K562 (cell line): Measurements from ENCODE around the gene HBEGF. TPM values are rescaled to one million over a fixed set of nuclear protein-coding genes. Genes with fewer than 3 reads are reported as not detected.

ENCODE experiments used
- BMI1 ChIP-seq: fragments of 150-350 bp; IDR thresholded peaks from 2 replicates; pipeline ENCODE4 v1.6.1; 2014; ENCODE audit warnings: low read length
- CBX3 ChIP-seq, 2 experiments: IDR thresholded peaks; 1 replicate in 1 of 2; 2 replicates in 1 of 2; pipeline ENCODE4 v1.6.1; 2012; ENCODE audit warnings: inconsistent platforms in 2 of 2, low read length in 2 of 2, borderline replicate concordance in 1 of 2, control low read depth in 1 of 2
- ETV6 ChIP-seq, 3 experiments: fragments of 150-350 bp in 1 of 3; sonication (generic) in 1 of 3; formaldehyde crosslinking in 1 of 3; IDR thresholded peaks; 2 replicates each; pipeline versions ENCODE4 v1.6.1 to v1.8.0; 2014 to 2022; ENCODE audit warnings: borderline replicate concordance in 2 of 3, low read depth in 2 of 3, antibody characterized with exemption in 1 of 3, low read length in 1 of 3, mild to moderate bottlenecking in 1 of 3, missing genetic modification reagents in 1 of 3
- MED1 ChIP-seq: sonication (generic); formaldehyde crosslinking; IDR thresholded peaks from 2 replicates; pipeline ENCODE4 v1.8.1; 2023; ENCODE audit warnings: missing genetic modification reagents, borderline replicate concordance
- NELFE ChIP-seq: IDR thresholded peaks from 2 replicates; pipeline ENCODE4 v1.6.1; 2011; ENCODE audit warnings: mild to moderate bottlenecking; ENCODE audit not compliant: insufficient read depth, insufficient read length
- NFE2 ChIP-seq: IDR thresholded peaks from 2 replicates; pipeline ENCODE4 v1.6.1; 2014; ENCODE audit warnings: antibody characterized with exemption, low read depth
- POLR2AphosphoS2 ChIP-seq: IDR thresholded peaks from 2 replicates; pipeline ENCODE4 v1.6.1; 2012; ENCODE audit warnings: low read length, improper control_type of control experiment
- SREBF2 ChIP-seq: sonication (generic); formaldehyde crosslinking; IDR thresholded peaks from 2 replicates; pipeline ENCODE4 v1.4.0; 2020; ENCODE audit warnings: mild to moderate bottlenecking, missing genetic modification reagents
- TAL1 ChIP-seq: fragments of 450-650 bp; IDR thresholded peaks from 2 replicates; pipeline ENCODE4 v1.6.1; 2016; ENCODE audit warnings: mild to moderate bottlenecking
- ZFP30 ChIP-seq: fragments of 250-450 bp; sonication (Bioruptor Pico); IDR thresholded peaks from 2 replicates; pipeline ENCODE4 v1.8.0; 2022; ENCODE audit warnings: moderate library complexity, mild to moderate bottlenecking, inconsistent platforms, borderline replicate concordance
- ZNF239 ChIP-seq: fragments of 250-450 bp; sonication (Bioruptor Pico); IDR thresholded peaks from 2 replicates; pipeline ENCODE4 v1.4.0; 2020; ENCODE audit warnings: mild to moderate bottlenecking
- ZNF263 ChIP-seq: sonication (generic); formaldehyde crosslinking; IDR thresholded peaks from 2 replicates; pipeline ENCODE4 v1.8.0; 2022; ENCODE audit warnings: mild to moderate bottlenecking, missing genetic modification reagents, borderline replicate concordance
- polyA plus RNA-seq, 8 experiments: library from polyadenylated mRNA; depleted of rRNA in 4 of 8; stranded (reverse) in 5 of 8; unstranded in 3 of 8; fragments of >200 nt; fragmentation: Nextera tagmentation in 2 of 8; fragmentation: Illumina TruSeq in 1 of 8; extraction: Ambion mirVana in 2 of 8; extraction: Trizol in 1 of 8; gene quantifications; 2 replicates each; pipeline versions ENCODE4 v1.2.1 to v1.2.3, GENCODE V29; 2011 to 2014; ENCODE audit warnings: inconsistent platforms in 1 of 8, missing spikeins in 1 of 8
- total RNA-seq, 7 experiments: library from RNA; depleted of rRNA in 6 of 7; stranded (reverse); fragments of >200 nt in 6 of 7; fragmentation: Illumina TruSeq in 2 of 7; extraction: Trizol in 2 of 7; gene quantifications; 2 replicates each; pipeline versions ENCODE4 v1.2.1 to v1.2.3, GENCODE V29; 2011 to 2021; ENCODE audit warnings: low replicate concordance in 1 of 7
- TF ChIP-seq, protein P1 (sequence below): IDR thresholded peaks from 2 replicates; pipeline ENCODE4 v1.6.1; 2011; ENCODE audit warnings: borderline replicate concordance, low read depth, mild to moderate bottlenecking, moderate library complexity, low read length; ENCODE audit not compliant: insufficient read depth, poor library complexity, severe bottlenecking
- TF ChIP-seq, protein P2 (sequence below): fragments of 250-450 bp; sonication (Bioruptor Pico); IDR thresholded peaks from 2 replicates; pipeline ENCODE4 v1.4.0; 2020; ENCODE audit warnings: mild to moderate bottlenecking, moderate library complexity, borderline replicate concordance
- TF ChIP-seq, protein P3 (sequence below): sonication (generic); formaldehyde crosslinking; IDR thresholded peaks from 2 replicates; pipeline ENCODE4 v1.8.0; 2022; ENCODE audit warnings: mild to moderate bottlenecking, missing genetic modification reagents
- TF ChIP-seq, protein P4 (sequence below): fragments of 450-650 bp; formaldehyde crosslinking; IDR thresholded peaks from 2 replicates; pipeline ENCODE4 v1.4.0; 2020; ENCODE audit warnings: mild to moderate bottlenecking
- TF ChIP-seq, protein P5 (sequence below): fragments of 250-450 bp; sonication (Bioruptor Pico); IDR thresholded peaks from 2 replicates; pipeline ENCODE4 v1.5.0; 2020; ENCODE audit warnings: mild to moderate bottlenecking, borderline replicate concordance

Gene HBEGF
- total and polyA plus RNA-seq, 9 of the 15 experiments (the other 6 are each of a cell fraction or from before 2014, with no cell fraction given), result 0.11 to 1.1 (median 0.60) TPM

DNA sequence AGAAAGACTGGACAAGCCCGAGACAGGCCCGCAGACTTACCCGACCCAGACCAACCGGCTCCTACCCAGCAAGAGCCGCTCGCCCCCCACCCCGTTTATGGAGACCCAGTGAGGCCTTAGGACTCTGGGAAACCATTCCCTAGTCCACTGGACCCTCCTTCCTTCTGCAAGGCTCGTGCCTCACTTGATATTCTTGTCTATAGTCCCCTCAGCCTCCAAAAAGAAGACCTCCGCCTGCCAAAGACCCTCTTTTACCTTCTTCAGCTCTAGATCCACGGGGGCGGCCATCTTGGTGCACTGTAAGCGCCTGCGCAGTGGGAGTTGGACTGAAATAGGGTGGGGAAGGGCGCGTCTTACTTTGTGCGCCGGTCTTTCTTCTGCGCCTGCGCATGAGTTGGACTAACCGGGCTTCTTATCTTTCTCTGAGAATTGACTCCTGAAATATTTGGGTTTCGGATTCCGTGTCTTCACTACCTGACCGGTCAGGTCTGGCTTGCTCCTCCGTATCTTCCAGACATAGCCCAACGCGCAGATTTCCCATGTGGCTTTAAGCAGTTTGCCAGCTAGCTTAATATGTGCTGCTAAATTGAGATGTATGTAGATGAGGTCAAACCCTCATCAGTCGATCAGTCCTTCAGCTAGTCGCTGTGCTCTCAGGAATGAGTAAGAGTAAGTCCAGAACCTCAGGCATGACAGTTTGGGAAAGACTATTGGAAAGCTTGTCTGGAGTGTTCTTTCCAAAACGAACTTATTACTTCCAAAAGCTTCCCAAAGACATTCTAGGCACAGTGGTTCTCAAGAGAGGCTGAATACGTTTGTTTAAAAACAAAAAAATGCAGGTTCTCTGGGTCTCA, 43.4 kb downstream of the HBEGF start, which contains the start of gene PFDN1 (continued):
- TF ChIP-seq, protein P1, sequence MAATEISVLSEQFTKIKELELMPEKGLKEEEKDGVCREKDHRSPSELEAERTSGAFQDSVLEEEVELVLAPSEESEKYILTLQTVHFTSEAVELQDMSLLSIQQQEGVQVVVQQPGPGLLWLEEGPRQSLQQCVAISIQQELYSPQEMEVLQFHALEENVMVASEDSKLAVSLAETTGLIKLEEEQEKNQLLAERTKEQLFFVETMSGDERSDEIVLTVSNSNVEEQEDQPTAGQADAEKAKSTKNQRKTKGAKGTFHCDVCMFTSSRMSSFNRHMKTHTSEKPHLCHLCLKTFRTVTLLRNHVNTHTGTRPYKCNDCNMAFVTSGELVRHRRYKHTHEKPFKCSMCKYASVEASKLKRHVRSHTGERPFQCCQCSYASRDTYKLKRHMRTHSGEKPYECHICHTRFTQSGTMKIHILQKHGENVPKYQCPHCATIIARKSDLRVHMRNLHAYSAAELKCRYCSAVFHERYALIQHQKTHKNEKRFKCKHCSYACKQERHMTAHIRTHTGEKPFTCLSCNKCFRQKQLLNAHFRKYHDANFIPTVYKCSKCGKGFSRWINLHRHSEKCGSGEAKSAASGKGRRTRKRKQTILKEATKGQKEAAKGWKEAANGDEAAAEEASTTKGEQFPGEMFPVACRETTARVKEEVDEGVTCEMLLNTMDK, result no peak
- TF ChIP-seq ZNF263 (CRISPR knock-in tag) (peak; percentile 21; the same call in 1 of the 2 replicates), BMI1 (no peak), POLR2AphosphoS2 (no peak), NELFE (no peak), MED1 (CRISPR knock-in tag) (no peak), TAL1 (no peak), SREBF2 (CRISPR knock-in tag) (no peak), ETV6 (IDR thresholded peaks at IDR 0.05; ENCODE audit: borderline replicate concordance in 1 of 2, low read depth in 2 of 2, low read length in 1 of 2) (no peak), ETV6 (CRISPR knock-in tag; IDR thresholded peaks at IDR 0.05; ENCODE audit: borderline replicate concordance) (no peak), ZFP30 (CRISPR knock-in tag) (no peak), CBX3 (IDR thresholded peaks at IDR 0.05; ENCODE audit: borderline replicate concordance in 1 of 2, low read length in 2 of 2) (no peak), ZNF239 (no peak), NFE2 (no peak)
- TF ChIP-seq, protein P2, sequence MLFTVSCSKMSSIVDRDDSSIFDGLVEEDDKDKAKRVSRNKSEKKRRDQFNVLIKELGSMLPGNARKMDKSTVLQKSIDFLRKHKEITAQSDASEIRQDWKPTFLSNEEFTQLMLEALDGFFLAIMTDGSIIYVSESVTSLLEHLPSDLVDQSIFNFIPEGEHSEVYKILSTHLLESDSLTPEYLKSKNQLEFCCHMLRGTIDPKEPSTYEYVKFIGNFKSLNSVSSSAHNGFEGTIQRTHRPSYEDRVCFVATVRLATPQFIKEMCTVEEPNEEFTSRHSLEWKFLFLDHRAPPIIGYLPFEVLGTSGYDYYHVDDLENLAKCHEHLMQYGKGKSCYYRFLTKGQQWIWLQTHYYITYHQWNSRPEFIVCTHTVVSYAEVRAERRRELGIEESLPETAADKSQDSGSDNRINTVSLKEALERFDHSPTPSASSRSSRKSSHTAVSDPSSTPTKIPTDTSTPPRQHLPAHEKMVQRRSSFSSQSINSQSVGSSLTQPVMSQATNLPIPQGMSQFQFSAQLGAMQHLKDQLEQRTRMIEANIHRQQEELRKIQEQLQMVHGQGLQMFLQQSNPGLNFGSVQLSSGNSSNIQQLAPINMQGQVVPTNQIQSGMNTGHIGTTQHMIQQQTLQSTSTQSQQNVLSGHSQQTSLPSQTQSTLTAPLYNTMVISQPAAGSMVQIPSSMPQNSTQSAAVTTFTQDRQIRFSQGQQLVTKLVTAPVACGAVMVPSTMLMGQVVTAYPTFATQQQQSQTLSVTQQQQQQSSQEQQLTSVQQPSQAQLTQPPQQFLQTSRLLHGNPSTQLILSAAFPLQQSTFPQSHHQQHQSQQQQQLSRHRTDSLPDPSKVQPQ (CRISPR knock-in tag), result no peak
- TF ChIP-seq, protein P3, sequence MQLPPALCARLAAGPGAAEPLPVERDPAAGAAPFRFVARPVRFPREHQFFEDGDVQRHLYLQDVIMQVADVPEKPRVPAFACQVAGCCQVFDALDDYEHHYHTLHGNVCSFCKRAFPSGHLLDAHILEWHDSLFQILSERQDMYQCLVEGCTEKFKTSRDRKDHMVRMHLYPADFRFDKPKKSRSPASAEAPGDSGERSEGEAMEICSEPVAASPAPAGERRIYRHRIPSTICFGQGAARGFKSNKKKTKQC, result no peak
- TF ChIP-seq, protein P4, sequence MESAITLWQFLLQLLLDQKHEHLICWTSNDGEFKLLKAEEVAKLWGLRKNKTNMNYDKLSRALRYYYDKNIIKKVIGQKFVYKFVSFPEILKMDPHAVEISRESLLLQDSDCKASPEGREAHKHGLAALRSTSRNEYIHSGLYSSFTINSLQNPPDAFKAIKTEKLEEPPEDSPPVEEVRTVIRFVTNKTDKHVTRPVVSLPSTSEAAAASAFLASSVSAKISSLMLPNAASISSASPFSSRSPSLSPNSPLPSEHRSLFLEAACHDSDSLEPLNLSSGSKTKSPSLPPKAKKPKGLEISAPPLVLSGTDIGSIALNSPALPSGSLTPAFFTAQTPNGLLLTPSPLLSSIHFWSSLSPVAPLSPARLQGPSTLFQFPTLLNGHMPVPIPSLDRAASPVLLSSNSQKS, result no peak
- TF ChIP-seq, protein P5, sequence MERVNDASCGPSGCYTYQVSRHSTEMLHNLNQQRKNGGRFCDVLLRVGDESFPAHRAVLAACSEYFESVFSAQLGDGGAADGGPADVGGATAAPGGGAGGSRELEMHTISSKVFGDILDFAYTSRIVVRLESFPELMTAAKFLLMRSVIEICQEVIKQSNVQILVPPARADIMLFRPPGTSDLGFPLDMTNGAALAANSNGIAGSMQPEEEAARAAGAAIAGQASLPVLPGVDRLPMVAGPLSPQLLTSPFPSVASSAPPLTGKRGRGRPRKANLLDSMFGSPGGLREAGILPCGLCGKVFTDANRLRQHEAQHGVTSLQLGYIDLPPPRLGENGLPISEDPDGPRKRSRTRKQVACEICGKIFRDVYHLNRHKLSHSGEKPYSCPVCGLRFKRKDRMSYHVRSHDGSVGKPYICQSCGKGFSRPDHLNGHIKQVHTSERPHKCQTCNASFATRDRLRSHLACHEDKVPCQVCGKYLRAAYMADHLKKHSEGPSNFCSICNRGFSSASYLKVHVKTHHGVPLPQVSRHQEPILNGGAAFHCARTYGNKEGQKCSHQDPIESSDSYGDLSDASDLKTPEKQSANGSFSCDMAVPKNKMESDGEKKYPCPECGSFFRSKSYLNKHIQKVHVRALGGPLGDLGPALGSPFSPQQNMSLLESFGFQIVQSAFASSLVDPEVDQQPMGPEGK (CRISPR knock-in tag), result no peak
